ENCODE data around the gene RERE.

The RERE gene

DNA sequence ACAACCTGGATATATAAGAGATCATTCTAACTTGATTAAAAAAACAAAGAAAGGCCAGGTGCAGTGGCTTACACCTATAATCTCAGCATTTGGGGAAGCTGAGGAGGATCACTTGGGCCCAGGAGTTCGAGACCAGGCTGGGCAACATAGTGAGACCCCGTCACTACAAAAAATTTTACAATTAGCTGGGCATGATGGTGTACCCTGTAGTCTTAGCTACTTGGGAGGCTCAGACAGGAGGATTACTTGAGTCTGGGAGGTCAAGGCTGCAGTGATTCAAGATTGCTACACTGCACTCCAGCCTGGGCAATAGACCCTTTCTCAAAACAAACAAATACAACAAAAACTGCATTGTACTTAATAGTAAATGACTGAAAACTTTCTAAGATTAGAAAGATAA lies 330.2 kb downstream of the RERE start:
- TF ChIP-seq, protein P1, sequence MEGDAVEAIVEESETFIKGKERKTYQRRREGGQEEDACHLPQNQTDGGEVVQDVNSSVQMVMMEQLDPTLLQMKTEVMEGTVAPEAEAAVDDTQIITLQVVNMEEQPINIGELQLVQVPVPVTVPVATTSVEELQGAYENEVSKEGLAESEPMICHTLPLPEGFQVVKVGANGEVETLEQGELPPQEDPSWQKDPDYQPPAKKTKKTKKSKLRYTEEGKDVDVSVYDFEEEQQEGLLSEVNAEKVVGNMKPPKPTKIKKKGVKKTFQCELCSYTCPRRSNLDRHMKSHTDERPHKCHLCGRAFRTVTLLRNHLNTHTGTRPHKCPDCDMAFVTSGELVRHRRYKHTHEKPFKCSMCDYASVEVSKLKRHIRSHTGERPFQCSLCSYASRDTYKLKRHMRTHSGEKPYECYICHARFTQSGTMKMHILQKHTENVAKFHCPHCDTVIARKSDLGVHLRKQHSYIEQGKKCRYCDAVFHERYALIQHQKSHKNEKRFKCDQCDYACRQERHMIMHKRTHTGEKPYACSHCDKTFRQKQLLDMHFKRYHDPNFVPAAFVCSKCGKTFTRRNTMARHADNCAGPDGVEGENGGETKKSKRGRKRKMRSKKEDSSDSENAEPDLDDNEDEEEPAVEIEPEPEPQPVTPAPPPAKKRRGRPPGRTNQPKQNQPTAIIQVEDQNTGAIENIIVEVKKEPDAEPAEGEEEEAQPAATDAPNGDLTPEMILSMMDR (IDR thresholded peaks at IDR 0.05; ENCODE audit: extremely low read depth, missing control alignments), result no peak
- no peak for DNase-seq (ENCODE audit: low spot score)

DNA sequence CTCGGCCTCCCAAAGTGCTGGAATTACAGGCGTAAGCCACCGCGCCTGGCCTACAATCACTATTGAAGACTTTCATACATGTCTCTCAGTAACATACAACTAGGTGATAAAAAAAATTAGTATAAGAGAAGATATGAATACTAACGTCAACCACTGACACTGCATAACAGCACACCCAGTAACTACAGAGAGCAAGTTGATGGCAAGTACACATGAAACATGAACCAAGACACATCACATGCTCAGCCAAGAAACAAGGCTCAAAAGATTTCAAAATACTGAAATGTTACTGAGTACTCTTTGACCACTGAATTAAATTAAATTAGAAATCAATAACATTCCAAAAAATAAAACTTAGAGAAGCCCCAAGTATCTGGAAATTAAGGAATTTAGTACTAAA lies 331.4 kb downstream of the RERE start:
- TF ChIP-seq, protein P1 (IDR thresholded peaks at IDR 0.05; ENCODE audit: extremely low read depth, missing control alignments), result no peak
- DNase-seq (ENCODE audit: low spot score), result no peak

DNA sequence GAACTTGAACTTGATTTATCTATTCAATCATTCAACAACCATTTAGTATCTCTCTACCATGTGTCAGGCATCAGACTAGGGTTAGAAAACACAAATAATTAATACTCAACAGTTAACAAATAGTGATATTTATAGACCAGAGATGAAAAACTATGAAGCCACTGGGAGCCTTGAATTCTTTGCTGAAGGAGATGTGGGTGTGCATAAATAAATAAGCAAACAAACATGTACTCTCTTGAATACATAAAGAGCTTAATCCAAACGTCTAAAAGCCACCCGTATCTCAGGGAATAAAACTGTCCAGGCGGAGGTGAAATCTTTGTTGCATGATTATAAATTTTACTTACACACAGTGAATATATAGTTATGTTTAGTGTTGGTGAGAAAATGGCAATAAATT lies 333.9 kb downstream of the RERE start:
- no peak for DNase-seq (ENCODE audit: low spot score)
- TF ChIP-seq, protein P1 (IDR thresholded peaks at IDR 0.05; ENCODE audit: extremely low read depth, missing control alignments), result no peak

DNA sequence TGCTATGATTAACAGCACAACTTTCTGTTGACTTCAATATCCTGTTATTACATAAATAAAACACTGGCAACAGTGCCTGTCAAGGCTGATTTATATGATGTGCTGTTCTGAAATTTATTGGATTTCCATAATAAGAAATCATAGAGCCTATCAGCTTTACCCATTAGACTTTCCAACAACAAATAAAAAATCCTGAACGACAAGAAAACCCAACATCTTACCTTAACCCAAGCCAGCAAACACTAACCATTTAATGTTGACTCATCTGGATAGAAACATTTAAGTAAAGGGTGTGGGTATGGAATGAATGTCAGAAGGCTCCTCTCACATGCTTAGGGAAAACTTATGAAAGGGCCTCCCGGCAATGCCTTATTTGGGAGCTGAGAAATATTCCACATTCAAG lies 334.5 kb downstream of the RERE start:
- no peak for DNase-seq (ENCODE audit: low spot score)
- TF ChIP-seq, protein P1 (IDR thresholded peaks at IDR 0.05; ENCODE audit: extremely low read depth, missing control alignments), result no peak

DNA sequence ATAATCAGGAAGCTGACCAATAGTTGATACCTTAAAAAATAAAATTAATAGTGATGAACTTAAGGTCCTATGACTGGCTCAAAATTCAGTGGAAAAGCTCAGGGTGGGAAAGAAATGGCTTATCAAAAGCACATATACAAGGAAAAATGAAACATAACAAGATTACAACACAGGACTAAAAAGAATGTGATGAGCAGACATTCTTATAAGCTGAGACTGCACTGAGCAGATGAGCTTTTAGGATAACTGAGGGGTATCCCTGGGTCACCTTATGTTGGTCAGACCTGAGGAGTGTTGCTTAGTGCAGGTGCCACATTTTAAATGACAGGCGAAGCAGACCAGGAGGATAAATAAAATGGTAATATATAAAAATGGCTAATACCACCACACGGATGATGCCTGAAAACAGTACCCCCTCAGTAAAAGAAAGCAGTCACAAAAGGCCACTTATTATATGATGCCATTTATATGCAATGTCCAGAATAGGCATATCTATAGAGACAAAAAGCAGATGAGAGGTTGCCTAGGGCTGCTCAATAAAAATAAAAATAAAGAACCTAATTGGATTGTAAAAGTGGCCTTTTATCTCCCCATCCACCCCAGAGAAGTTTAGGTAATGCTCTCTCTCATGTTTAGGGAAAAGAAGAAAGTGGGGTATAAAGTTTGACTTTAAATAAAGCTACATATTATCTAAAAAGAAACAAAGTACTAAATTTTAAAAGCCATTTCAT lies 335.6 kb downstream of the RERE start:
- no peak for DNase-seq (ENCODE audit: low spot score)
- TF ChIP-seq, protein P1 (IDR thresholded peaks at IDR 0.05; ENCODE audit: extremely low read depth, missing control alignments), result no peak

DNA sequence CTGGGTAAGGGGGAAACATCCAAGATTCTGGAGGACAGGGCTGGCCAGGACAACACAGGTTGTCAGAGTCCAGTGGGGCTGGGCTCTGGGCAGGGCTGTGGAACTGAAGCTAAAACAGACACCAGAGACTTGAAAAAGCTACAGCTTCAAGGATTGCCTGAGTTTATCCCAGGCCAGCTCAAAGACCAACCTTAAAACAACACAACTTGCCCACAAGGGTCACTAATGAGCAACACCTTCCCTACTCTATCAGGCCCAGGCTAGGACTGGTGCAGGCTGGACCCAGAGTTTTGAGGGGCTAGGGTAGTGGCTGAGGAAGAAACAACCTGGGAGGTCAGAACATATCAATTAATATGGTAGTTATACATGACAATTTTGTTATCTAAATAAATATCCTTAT lies 338.9 kb downstream of the RERE start:
- no peak for DNase-seq (ENCODE audit: low spot score)

DNA sequence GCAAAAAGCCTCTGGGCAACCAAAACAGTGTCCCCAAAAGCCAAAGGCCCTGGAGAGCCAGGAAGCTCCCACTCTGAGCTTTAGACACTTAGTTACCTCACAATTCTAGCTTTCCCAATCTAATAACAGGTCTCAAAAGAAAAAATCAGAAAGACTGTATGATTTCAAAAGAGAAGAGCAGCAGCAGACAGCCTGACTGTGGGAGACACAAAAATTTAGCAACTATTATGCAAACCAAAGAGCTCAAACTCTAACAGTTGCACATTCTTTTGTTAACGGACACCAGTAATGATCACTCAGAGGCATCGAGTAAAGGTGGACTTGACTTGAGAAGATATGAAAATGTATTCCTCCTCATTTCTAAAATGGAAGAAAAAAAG lies 339.5 kb downstream of the RERE start:
- DNase-seq (ENCODE audit: low spot score), result no peak
- TF ChIP-seq, protein P1 (IDR thresholded peaks at IDR 0.05; ENCODE audit: extremely low read depth, missing control alignments), result no peak

More for the DNA sequence above, 338.9 kb downstream of the RERE start:
- TF ChIP-seq, protein P1 (IDR thresholded peaks at IDR 0.05; ENCODE audit: extremely low read depth, missing control alignments), result no peak
